OCI-LY7 (cell line): ENCODE measurements around the gene TAT.
"Not testable (repeated sequence)": the region's sequence is repeated elsewhere in the genome, so short reads cannot be mapped to it uniquely, and the experiment has no call there.

Source experiments
- CTCF ChIP-seq: fragments of 200-600 bp; sonication (generic); conservative IDR thresholded peaks from 2 replicates; pipeline ENCODE4 v1.5.1; 2014; ENCODE audit warnings: mild to moderate bottlenecking, antibody characterized with exemption, low read length, moderate library complexity, mixed read lengths
- EZH2phosphoT487 ChIP-seq: fragments of 200-600 bp; sonication (generic); IDR thresholded peaks from 2 replicates; pipeline ENCODE4 v1.6.1; 2018; ENCODE audit warnings: low read depth, borderline replicate concordance, mild to moderate bottlenecking, mixed run types, antibody characterized with exemption, low read length, moderate library complexity, mixed read lengths

DNA sequence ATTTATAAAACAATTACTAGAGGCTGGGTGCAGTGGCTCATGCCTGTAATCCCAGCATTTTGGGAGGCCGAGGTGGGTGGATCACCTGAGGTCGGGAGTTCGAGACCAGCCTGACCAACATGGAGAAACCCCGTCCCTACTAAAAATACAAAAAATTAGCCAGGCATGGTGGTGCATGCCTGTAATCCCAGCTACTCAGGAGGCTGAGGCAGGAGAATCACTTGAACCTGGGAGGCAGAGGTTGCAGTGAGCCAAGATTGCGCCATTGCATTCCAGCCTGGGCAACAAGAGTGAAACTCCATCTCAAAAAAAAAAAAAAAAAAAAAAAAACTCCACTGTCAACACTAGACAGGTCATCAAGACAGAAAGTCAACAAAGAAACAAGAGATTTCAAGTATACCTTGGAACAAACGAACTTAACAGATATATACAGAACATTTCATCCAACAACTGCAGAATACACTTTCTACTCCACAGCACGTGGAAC, 18.5 kb upstream of the TAT start:
- not testable (repeated sequence) for TF ChIP-seq CTCF, EZH2phosphoT487
